ENCODE measurements around the gene PRSS35.

DNA sequence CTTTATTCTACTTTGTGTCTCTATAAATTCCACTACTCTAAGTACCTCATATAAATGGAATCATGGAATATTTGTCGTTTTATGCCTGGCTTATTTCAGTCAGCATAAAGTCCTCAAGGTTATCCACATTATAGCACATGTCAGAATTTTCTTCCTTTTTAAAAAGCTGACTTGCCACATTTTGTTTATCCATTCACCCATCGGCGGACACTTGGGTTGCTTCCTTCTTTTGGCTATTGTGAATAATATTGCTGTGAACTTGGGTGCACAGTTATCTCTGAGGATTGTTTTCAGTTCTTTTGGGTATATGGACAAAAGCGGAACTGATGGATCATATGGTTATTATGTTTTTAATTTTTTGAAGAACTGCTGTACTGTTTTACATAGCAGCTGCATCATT is 42.3 kb upstream of the PRSS35 start:
- TF ChIP-seq, protein P1, sequence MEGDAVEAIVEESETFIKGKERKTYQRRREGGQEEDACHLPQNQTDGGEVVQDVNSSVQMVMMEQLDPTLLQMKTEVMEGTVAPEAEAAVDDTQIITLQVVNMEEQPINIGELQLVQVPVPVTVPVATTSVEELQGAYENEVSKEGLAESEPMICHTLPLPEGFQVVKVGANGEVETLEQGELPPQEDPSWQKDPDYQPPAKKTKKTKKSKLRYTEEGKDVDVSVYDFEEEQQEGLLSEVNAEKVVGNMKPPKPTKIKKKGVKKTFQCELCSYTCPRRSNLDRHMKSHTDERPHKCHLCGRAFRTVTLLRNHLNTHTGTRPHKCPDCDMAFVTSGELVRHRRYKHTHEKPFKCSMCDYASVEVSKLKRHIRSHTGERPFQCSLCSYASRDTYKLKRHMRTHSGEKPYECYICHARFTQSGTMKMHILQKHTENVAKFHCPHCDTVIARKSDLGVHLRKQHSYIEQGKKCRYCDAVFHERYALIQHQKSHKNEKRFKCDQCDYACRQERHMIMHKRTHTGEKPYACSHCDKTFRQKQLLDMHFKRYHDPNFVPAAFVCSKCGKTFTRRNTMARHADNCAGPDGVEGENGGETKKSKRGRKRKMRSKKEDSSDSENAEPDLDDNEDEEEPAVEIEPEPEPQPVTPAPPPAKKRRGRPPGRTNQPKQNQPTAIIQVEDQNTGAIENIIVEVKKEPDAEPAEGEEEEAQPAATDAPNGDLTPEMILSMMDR (IDR thresholded peaks at IDR 0.05; ENCODE audit: poor library complexity) = no peak
- TF ChIP-seq EZH2 (IDR thresholded peaks at IDR 0.05; ENCODE audit: borderline replicate concordance) = no peak
